K562 (cell line): Measurements from ENCODE around the gene RPL26. TPM values are rescaled to one million over a fixed set of nuclear protein-coding genes. Genes with fewer than 3 reads are reported as not detected.

Experiments used
- FOXJ2 ChIP-seq: fragments of 200-800 bp; sonication (Bioruptor generic); IDR thresholded peaks from 2 replicates; pipeline ENCODE4 v1.6.1; 2016; ENCODE audit warnings: missing genetic modification characterization, missing compliant biosample characterization
- TEAD2 ChIP-seq: fragments of 450-650 bp; IDR thresholded peaks from 2 replicates; pipeline ENCODE4 v1.6.1; 2016; ENCODE audit warnings: missing genetic modification characterization, control low read depth, missing compliant biosample characterization
- ZNF699 ChIP-seq: fragments of 250-450 bp; sonication (Bioruptor Pico); IDR thresholded peaks from 2 replicates; pipeline ENCODE4 v1.8.0; 2021; ENCODE audit warnings: mild to moderate bottlenecking, moderate library complexity; ENCODE audit not compliant: insufficient replicate concordance
- ZNF76 ChIP-seq: fragments of 250-450 bp; sonication (Bioruptor Pico); IDR thresholded peaks from 2 replicates; pipeline ENCODE4 v1.4.0; 2020; ENCODE audit warnings: mild to moderate bottlenecking, moderate library complexity, borderline replicate concordance
- polyA plus RNA-seq, 8 experiments: library from polyadenylated mRNA; depleted of rRNA in 4 of 8; stranded (reverse) in 5 of 8; unstranded in 3 of 8; fragments of >200 nt; fragmentation: Nextera tagmentation in 2 of 8; fragmentation: Illumina TruSeq in 1 of 8; extraction: Ambion mirVana in 2 of 8; extraction: Trizol in 1 of 8; gene quantifications; 2 replicates each; pipeline versions ENCODE4 v1.2.1 to v1.2.3, GENCODE V29; 2011 to 2014; ENCODE audit warnings: inconsistent platforms in 1 of 8, missing spikeins in 1 of 8
- total RNA-seq, 7 experiments: library from RNA; depleted of rRNA in 6 of 7; stranded (reverse); fragments of >200 nt in 6 of 7; fragmentation: Illumina TruSeq in 2 of 7; extraction: Trizol in 2 of 7; gene quantifications; 2 replicates each; pipeline versions ENCODE4 v1.2.1 to v1.2.3, GENCODE V29; 2011 to 2021; ENCODE audit warnings: low replicate concordance in 1 of 7
- TF ChIP-seq, protein P1 (sequence below): sonication (generic); formaldehyde crosslinking; IDR thresholded peaks from 2 replicates; pipeline ENCODE4 v1.8.1; 2023; ENCODE audit warnings: mild to moderate bottlenecking, missing genetic modification reagents
- TF ChIP-seq, protein P2 (sequence below): fragments of 250-450 bp; sonication (Bioruptor Pico); IDR thresholded peaks from 2 replicates; pipeline ENCODE4 v1.5.1; 2021; ENCODE audit warnings: mild to moderate bottlenecking

Gene RPL26
- total and polyA plus RNA-seq, 9 of the 15 experiments (the other 6 are each of a cell fraction or from before 2014, with no cell fraction given), result 1,474 to 4,074 (median 2,904) TPM

DNA sequence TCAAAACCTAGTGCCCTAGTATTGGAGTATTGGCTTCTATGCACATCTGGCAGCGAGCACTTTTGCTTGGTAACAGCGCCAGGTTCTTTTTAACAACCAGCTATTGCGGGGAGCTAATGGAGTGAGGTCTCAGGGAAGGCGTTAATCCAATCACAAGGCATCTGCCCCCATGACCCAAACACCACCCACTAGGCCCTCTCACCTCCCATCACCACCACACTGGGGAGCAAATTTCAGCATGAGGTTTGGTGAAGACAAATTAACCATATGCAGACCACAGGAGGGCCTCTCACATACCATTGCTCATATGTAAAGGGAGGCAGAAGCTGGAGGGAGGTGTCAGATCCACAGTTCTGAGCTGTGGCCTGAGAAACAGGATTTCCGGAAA, 44.2 kb downstream of the RPL26 start (continued):
- TF ChIP-seq FOXJ2 (tag), result no peak
- TF ChIP-seq, protein P1, sequence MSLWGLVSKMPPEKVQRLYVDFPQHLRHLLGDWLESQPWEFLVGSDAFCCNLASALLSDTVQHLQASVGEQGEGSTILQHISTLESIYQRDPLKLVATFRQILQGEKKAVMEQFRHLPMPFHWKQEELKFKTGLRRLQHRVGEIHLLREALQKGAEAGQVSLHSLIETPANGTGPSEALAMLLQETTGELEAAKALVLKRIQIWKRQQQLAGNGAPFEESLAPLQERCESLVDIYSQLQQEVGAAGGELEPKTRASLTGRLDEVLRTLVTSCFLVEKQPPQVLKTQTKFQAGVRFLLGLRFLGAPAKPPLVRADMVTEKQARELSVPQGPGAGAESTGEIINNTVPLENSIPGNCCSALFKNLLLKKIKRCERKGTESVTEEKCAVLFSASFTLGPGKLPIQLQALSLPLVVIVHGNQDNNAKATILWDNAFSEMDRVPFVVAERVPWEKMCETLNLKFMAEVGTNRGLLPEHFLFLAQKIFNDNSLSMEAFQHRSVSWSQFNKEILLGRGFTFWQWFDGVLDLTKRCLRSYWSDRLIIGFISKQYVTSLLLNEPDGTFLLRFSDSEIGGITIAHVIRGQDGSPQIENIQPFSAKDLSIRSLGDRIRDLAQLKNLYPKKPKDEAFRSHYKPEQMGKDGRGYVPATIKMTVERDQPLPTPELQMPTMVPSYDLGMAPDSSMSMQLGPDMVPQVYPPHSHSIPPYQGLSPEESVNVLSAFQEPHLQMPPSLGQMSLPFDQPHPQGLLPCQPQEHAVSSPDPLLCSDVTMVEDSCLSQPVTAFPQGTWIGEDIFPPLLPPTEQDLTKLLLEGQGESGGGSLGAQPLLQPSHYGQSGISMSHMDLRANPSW (CRISPR knock-in tag), result no peak
- TF ChIP-seq, protein P2, sequence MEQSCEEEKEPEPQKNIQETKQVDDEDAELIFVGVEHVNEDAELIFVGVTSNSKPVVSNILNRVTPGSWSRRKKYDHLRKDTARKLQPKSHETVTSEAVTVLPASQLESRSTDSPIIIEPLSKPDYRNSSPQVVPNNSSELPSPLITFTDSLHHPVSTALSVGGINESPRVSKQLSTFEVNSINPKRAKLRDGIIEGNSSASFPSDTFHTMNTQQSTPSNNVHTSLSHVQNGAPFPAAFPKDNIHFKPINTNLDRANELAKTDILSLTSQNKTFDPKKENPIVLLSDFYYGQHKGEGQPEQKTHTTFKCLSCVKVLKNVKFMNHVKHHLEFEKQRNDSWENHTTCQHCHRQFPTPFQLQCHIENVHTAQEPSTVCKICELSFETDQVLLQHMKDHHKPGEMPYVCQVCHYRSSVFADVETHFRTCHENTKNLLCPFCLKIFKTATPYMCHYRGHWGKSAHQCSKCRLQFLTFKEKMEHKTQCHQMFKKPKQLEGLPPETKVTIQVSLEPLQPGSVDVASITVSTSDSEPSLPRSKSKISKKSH, result no peak
- no peak for TF ChIP-seq TEAD2 (tag)
- TF ChIP-seq ZNF76 (CRISPR knock-in tag), result no peak
- TF ChIP-seq ZNF699 (CRISPR knock-in tag), result no peak
